ENCODE data around the gene IRX5.

IRX5 gene

GRCh38 chr16:54945063-54945462 is 14.4 kb downstream of the IRX5 start:
- no peaks in the 10 kb centered on the region for H3K4me1 ChIP-seq
- H3K9ac ChIP-seq = no peak overlapping the region
- H3K79me2 ChIP-seq = no peaks in the 10 kb centered on the region
- H2AFZ ChIP-seq = no peak overlapping the region
- H3K9me3 ChIP-seq (ENCODE audit: control insufficient read depth, low read length) = no peaks in the 10 kb centered on the region
- TF ChIP-seq CTCF (IDR thresholded peaks at IDR 0.05) = no peak
- H3K4me2 ChIP-seq (ENCODE audit: low read length) = no peak overlapping the region
- H3K36me3 ChIP-seq (ENCODE audit: control insufficient read depth, insufficient read depth, low read length) = no peaks in the 10 kb centered on the region
- no peak overlapping the region for H3K4me3 ChIP-seq (ENCODE audit: low read depth, low read length)
- no peaks in the 10 kb centered on the region for H3K27me3 ChIP-seq (ENCODE audit: control insufficient read depth, insufficient read depth, low read length)
- no peak overlapping the region for H3K27ac ChIP-seq

- Histone ChIP-seq H3K4me2 (ENCODE audit: low read length) (no peak overlapping the region), H3K4me1 (no peaks in the 10 kb centered on the region), H3K27ac (no peak overlapping the region), H2AFZ (no peak overlapping the region), H3K4me3 (ENCODE audit: low read depth, low read length) (no peak overlapping the region), H3K9me3 (ENCODE audit: control insufficient read depth, low read length) (no peaks in the 10 kb centered on the region), H3K36me3 (ENCODE audit: control insufficient read depth, insufficient read depth, low read length) (no peaks in the 10 kb centered on the region), H3K9ac (no peak overlapping the region), H3K79me2 (no peaks in the 10 kb centered on the region), H3K27me3 (ENCODE audit: control insufficient read depth, insufficient read depth, low read length) (no peaks in the 10 kb centered on the region)
- no peak for TF ChIP-seq CTCF (IDR thresholded peaks at IDR 0.05)
Observed at GRCh38 chr16:54946909-54947308, 16.2 kb downstream of the IRX5 start.

- H3K27ac ChIP-seq = no peak overlapping the region
- H3K79me2 ChIP-seq = no peaks in the 10 kb centered on the region
- H3K36me3 ChIP-seq (ENCODE audit: control insufficient read depth, insufficient read depth, low read length) = no peaks in the 10 kb centered on the region
- H3K9me3 ChIP-seq (ENCODE audit: control insufficient read depth, low read length) = no peaks in the 10 kb centered on the region
- H3K4me1 ChIP-seq = no peaks in the 10 kb centered on the region
- TF ChIP-seq CTCF (IDR thresholded peaks at IDR 0.05) = no peak
- no peak overlapping the region for H3K4me3 ChIP-seq (ENCODE audit: low read depth, low read length)
- H3K4me2 ChIP-seq (ENCODE audit: low read length) = no peak overlapping the region
- H3K9ac ChIP-seq = no peak overlapping the region
- no peaks in the 10 kb centered on the region for H3K27me3 ChIP-seq (ENCODE audit: control insufficient read depth, insufficient read depth, low read length)
- H2AFZ ChIP-seq = no peak overlapping the region
Observed at GRCh38 chr16:54947616-54948015, 17.0 kb downstream of the IRX5 start.

GRCh38 chr16:54952195-54952594 is 21.5 kb downstream of the IRX5 start:
- H3K27me3 ChIP-seq (ENCODE audit: control insufficient read depth, insufficient read depth, low read length) = no peaks in the 10 kb centered on the region

More at GRCh38 chr16:54952195-54952594, 21.5 kb downstream of the IRX5 start:
- no peaks in the 10 kb centered on the region for H3K36me3 ChIP-seq (ENCODE audit: control insufficient read depth, insufficient read depth, low read length)
- no peak overlapping the region for H3K9ac ChIP-seq
- no peak overlapping the region for H3K4me3 ChIP-seq (ENCODE audit: low read depth, low read length)
- H2AFZ ChIP-seq = no peak overlapping the region
- TF ChIP-seq CTCF (IDR thresholded peaks at IDR 0.05) = no peak
- no peaks in the 10 kb centered on the region for H3K4me1 ChIP-seq
- no peak overlapping the region for H3K27ac ChIP-seq
- H3K4me2 ChIP-seq (ENCODE audit: low read length) = no peak overlapping the region
- no peaks in the 10 kb centered on the region for H3K79me2 ChIP-seq
- no peaks in the 10 kb centered on the region for H3K9me3 ChIP-seq (ENCODE audit: control insufficient read depth, low read length)

Measured in parathyroid adenoma (tissue), 2 donors.